Raji (cell line): ENCODE measurements around the gene SPATA18.

Experiments
- POLR2A ChIP-seq: IDR thresholded peaks from 2 replicates; pipeline ENCODE4 v1.6.1; 2011; ENCODE audit warnings: low read depth, low read length, control low read depth; ENCODE audit not compliant: insufficient read depth

Gene SPATA18

DNA sequence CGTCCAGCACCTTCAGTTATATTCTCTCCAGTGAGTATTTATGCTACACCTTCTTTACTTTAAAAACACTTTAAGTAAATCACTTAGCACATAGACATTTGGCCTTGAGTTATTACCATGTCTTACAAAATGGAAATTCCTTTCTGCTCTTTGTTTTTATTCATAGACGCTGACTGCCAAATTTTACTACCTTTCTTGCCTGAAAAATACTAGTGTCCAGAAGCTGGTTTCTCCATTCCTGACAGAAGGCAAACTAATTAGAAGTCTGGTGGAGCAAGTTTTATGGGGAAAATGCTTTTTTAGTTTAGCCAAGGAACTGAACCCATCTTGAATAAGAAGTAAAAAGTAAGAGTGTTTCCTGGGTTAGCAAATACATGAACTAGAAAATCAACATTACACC, 65.5 kb downstream of the SPATA18 start:
- no peak for TF ChIP-seq POLR2A

DNA sequence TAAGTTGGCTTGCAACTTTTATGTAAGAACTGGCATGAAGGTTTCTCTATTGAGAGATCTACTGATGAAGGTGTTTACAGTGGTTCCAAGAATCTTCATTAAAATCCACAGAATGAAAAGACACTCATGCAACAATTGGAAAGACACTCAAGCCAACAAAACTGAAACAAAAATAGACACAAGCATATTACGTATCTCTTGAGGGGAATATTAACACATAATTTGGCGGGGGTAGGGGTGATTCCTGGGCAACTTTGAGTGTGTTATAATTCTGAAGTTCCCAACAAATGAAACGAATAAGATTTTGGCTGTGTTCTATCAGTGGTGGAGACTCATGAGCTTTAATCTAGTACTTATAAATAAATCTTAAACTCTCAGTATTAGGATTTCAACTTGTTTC, 75.1 kb downstream of the SPATA18 start:
- no peak for TF ChIP-seq POLR2A

GRCh38 chr4:52126966-52127365, 75.9 kb downstream of the SPATA18 start:
- no peak for TF ChIP-seq POLR2A

- TF ChIP-seq POLR2A = no peak
These were observed 84.1 kb downstream of the SPATA18 start for GRCh38 chr4:52135171-52135570.

DNA sequence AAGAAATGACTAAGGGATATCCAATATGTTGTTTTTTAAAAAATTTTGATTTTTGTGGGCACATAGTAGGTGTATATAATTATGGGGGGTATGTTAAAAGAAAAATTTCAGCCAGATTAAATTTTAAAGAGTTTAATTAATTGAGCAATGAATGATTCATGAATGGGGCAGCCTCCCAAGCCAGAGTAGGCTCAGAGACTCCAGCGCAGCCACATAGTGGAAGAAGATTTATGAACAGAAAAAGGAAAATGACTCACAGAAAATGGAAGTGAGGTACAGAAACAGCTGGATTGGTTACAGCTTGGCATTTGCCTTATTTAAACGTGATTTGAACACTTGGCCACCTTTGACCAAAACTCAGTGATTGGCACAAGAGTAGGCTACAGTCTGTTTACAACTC, 91.7 kb downstream of the SPATA18 start:
- TF ChIP-seq POLR2A = no peak

DNA sequence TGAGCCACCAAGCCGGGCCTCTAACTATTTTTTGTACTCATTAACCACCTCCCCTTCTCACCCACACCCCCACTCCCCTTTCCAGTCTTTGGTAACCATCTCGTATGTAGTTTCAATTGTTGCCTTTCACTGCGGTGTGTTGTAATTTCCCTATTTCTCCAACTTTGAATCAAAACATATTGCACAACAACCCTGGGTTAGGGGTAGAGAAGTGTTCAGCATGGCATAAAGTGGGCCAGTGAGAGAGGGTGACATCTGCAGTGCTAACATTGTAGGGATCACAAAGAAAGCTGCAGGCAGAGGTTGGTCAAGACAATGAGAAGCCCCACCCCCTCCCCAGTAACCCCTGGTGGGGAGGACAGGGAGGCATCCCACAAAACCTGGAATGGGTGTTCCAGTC, 92.7 kb downstream of the SPATA18 start:
- TF ChIP-seq POLR2A = no peak

DNA sequence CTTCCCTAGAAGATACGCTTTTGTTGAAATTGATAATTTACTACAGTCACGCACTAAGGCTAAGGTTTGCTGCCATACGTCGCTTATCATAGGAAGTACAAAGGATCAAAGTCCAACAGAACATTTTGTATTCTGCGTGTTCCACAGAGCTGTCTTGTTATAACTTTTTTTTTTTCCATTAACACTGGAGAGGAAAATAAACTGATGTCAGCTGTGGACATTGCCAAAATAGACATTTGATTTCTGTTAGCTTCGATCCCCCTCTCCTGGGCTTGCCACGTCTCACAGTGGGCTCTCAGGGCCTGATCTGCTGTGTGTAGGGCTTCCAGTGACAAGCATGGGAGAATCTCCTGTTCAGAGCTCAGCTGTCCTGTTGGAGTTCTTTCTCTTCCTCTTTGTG, 93.3 kb downstream of the SPATA18 start:
- no peak for TF ChIP-seq POLR2A
